HG03520 (cell line): Measurements from ENCODE around the gene PPM1H.
"Not testable (repeated sequence)": the region's sequence is repeated elsewhere in the genome, so short reads cannot be mapped to it uniquely, and the experiment has no call there.

ENCODE experiments used
- ATAC-seq: cut with Tn5 transposase; IDR thresholded peaks from one replicate; pipeline ENCODE4 v1.9.1; 2021; ENCODE audit warnings: mild to moderate bottlenecking, moderate library complexity; ENCODE audit not compliant: unreplicated experiment

The PPM1H gene

GRCh38 chr12:62934799-62935674 is at the start of gene PPM1H:
PPM1H (minus strand) TSS chr12:62935150; CDS start chr12:62934736, 414 bp downstream.
- peak; percentile 71 for ATAC-seq

GRCh38 chr12:62983594-62983993 is 48.6 kb upstream of the PPM1H start:
- ATAC-seq: no peak

- no peak for ATAC-seq
Observed at GRCh38 chr12:62978768-62979167, 43.8 kb upstream of the PPM1H start.

- no peak for ATAC-seq
Observed at GRCh38 chr12:62977883-62978282, 42.9 kb upstream of the PPM1H start.

- ATAC-seq: no peak
Observed at GRCh38 chr12:62977418-62977817, 42.5 kb upstream of the PPM1H start.

GRCh38 chr12:62976110-62976662 is 41.2 kb upstream of the PPM1H start:
- ATAC-seq: no peak

GRCh38 chr12:62971769-62972525 is 37.0 kb upstream of the PPM1H start:
- no peak for ATAC-seq

- no peak for ATAC-seq
Observed at GRCh38 chr12:62969695-62970094, 34.7 kb upstream of the PPM1H start.

GRCh38 chr12:62967701-62968100 is 32.8 kb upstream of the PPM1H start:
- no peak for ATAC-seq

GRCh38 chr12:62966990-62967506 is 32.1 kb upstream of the PPM1H start:
- no peak for ATAC-seq

- ATAC-seq: peak; percentile 46
Observed at GRCh38 chr12:62966446-62966989, 31.6 kb upstream of the PPM1H start.

- not testable (repeated sequence) for ATAC-seq
Observed at GRCh38 chr12:62965700-62966099, 30.8 kb upstream of the PPM1H start.

GRCh38 chr12:62965242-62965641 is 30.3 kb upstream of the PPM1H start:
- ATAC-seq: not testable (repeated sequence)

- ATAC-seq: no peak
Observed at GRCh38 chr12:62963486-62964041, 28.6 kb upstream of the PPM1H start.

- no peak for ATAC-seq
Observed at GRCh38 chr12:62960324-62960723, 25.4 kb upstream of the PPM1H start.

- ATAC-seq: no peak
Observed at GRCh38 chr12:62959745-62960144, 24.8 kb upstream of the PPM1H start.

GRCh38 chr12:62957233-62957953 is 22.4 kb upstream of the PPM1H start:
- ATAC-seq: no peak

- ATAC-seq: no peak
Observed at GRCh38 chr12:62955678-62956077, 20.7 kb upstream of the PPM1H start.

GRCh38 chr12:62950317-62950716 is 15.4 kb upstream of the PPM1H start:
- no peak for ATAC-seq

- no peak for ATAC-seq
Observed at GRCh38 chr12:62948123-62948522, 13.2 kb upstream of the PPM1H start.
